Fibroblast of lung (primary cell): ENCODE data around the gene FMNL2. TPM values are rescaled to one million over a fixed set of nuclear protein-coding genes. Genes with fewer than 3 reads are reported as not detected.

Source experiments
- DNase-seq, 2 donors: peaks; one replicate each; pipeline versions ENCODE4 v3.0.0 to v3.0.0-alpha.2; 2010; ENCODE audit warnings: low read depth in 2 of 2
- H2AFZ ChIP-seq: 2 replicates; pipeline ENCODE4 v1.5.1; 2012; ENCODE audit warnings: low read length, control low read depth, inconsistent platforms
- H3K27ac ChIP-seq: 2 replicates; pipeline ENCODE4 v1.5.1; 2011; ENCODE audit warnings: low read length, control low read depth; ENCODE audit not compliant: insufficient read depth
- H3K27me3 ChIP-seq: 2 replicates; pipeline ENCODE4 v1.5.1; 2011; ENCODE audit warnings: mild to moderate bottlenecking, low read length; ENCODE audit not compliant: control insufficient read depth, insufficient read depth
- H3K36me3 ChIP-seq: 2 replicates; pipeline ENCODE4 v1.5.1; 2011; ENCODE audit warnings: low read length; ENCODE audit not compliant: control insufficient read depth, insufficient read depth
- H3K4me1 ChIP-seq: 2 replicates; pipeline ENCODE4 v1.5.1; 2011; ENCODE audit warnings: low read length; ENCODE audit not compliant: control insufficient read depth, insufficient read depth; ENCODE audit errors: extremely low read depth
- H3K4me2 ChIP-seq: 2 replicates; pipeline ENCODE4 v1.5.1; 2011; ENCODE audit warnings: low read length, control low read depth; ENCODE audit not compliant: insufficient read depth; ENCODE audit errors: extremely low read depth
- H3K4me3 ChIP-seq, 4 experiments: fragments of 200-600 bp in 1 of 4; sonication (generic) in 1 of 4; replicated peaks in 1 of 4; 2 replicates each; pipeline ENCODE4 v1.5.1; 2011 to 2016; ENCODE audit warnings: low read length in 4 of 4, low read depth in 3 of 4, mild to moderate bottlenecking in 3 of 4, control low read depth in 2 of 4, inconsistent platforms in 1 of 4, mixed read lengths in 1 of 4; ENCODE audit not compliant: insufficient read depth in 1 of 4; ENCODE audit errors: control extremely low read depth in 1 of 4
- H3K79me2 ChIP-seq: 2 replicates; pipeline ENCODE4 v1.5.1; 2012; ENCODE audit warnings: mild to moderate bottlenecking, low read length, inconsistent platforms; ENCODE audit not compliant: control insufficient read depth, insufficient read depth
- H3K9ac ChIP-seq: 2 replicates; pipeline ENCODE4 v1.5.1; 2011; ENCODE audit warnings: mild to moderate bottlenecking, low read length, control low read depth; ENCODE audit not compliant: insufficient read depth
- H3K9me3 ChIP-seq: 2 replicates; pipeline ENCODE4 v1.5.1; 2012; ENCODE audit warnings: low read depth, low read length; ENCODE audit not compliant: control insufficient read depth, insufficient read depth
- H4K20me1 ChIP-seq: 2 replicates; pipeline ENCODE4 v1.5.1; 2011; ENCODE audit warnings: low read length; ENCODE audit not compliant: control insufficient read depth, insufficient read depth; ENCODE audit errors: extremely low read depth
- EZH2 ChIP-seq: IDR thresholded peaks from 2 replicates; pipeline ENCODE4 v1.5.1; 2012; ENCODE audit warnings: low read length, control low read depth, mild to moderate bottlenecking; ENCODE audit errors: missing control alignments
- polyA plus RNA-seq, 2 donors: library from polyadenylated mRNA; depleted of rRNA in 1 of 2; stranded (reverse) in 1 of 2; unstranded in 1 of 2; fragments of >200 nt; gene quantifications; 2 replicates each; pipeline ENCODE4 v1.2.1, GENCODE V29; 2011 to 2012; ENCODE audit warnings: missing spikeins in 1 of 2
- total RNA-seq: library from RNA; depleted of rRNA; stranded (reverse); fragments of >200 nt; gene quantifications from 2 replicates; pipeline ENCODE4 v1.2.1, GENCODE V29; 2014
- TF ChIP-seq, protein P1 (sequence below), 2 donors: IDR thresholded peaks in 1 of 2; conservative IDR thresholded peaks in 1 of 2; 1 replicate in 1 of 2; 2 replicates in 1 of 2; pipeline ENCODE4 v1.5.1; 2011 to 2012; ENCODE audit warnings: low read length in 2 of 2, control low read depth in 1 of 2, inconsistent platforms in 1 of 2, low read depth in 1 of 2, mild to moderate bottlenecking in 1 of 2

FMNL2 gene
- total and polyA plus RNA-seq, 2 donors (not counting 1 experiment from before 2014, with no cell fraction given) = 12.0 to 30.2 TPM

DNA sequence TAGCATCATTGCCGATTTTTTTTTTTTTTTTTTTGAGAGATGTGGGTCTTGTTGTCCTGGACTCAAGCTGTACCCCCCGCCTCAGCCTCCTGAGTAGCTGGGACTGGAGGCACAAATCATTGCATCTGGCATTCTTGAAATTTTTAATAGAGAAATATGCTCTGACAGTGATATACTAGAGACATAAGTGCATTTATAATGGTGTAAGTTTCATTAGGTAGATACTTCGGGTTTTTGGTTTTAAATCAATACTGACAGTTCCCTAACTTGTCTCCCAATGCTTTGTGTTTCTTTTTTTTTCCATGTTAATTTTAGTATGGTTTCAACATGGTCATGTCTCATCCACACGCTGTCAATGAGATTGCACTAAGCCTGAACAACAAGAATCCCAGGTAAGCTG lies 243.6 kb downstream of the FMNL2 start:
- no peaks in the 10 kb centered on the region for H3K4me1 ChIP-seq
- no peak overlapping the region for H3K4me2 ChIP-seq
- H3K9ac ChIP-seq = no peak overlapping the region
- no peaks in the 10 kb centered on the region for H3K27me3 ChIP-seq
- H3K36me3 ChIP-seq = no peaks in the 10 kb centered on the region
- H3K27ac ChIP-seq = no peak overlapping the region
- no peak for DNase-seq
- H3K79me2 ChIP-seq = no peaks in the 10 kb centered on the region
- H2AFZ ChIP-seq = no peak overlapping the region
- no peak overlapping the region for H3K4me3 ChIP-seq
- no peaks in the 10 kb centered on the region for H3K9me3 ChIP-seq
- TF ChIP-seq EZH2 = no peak
- TF ChIP-seq, protein P1, sequence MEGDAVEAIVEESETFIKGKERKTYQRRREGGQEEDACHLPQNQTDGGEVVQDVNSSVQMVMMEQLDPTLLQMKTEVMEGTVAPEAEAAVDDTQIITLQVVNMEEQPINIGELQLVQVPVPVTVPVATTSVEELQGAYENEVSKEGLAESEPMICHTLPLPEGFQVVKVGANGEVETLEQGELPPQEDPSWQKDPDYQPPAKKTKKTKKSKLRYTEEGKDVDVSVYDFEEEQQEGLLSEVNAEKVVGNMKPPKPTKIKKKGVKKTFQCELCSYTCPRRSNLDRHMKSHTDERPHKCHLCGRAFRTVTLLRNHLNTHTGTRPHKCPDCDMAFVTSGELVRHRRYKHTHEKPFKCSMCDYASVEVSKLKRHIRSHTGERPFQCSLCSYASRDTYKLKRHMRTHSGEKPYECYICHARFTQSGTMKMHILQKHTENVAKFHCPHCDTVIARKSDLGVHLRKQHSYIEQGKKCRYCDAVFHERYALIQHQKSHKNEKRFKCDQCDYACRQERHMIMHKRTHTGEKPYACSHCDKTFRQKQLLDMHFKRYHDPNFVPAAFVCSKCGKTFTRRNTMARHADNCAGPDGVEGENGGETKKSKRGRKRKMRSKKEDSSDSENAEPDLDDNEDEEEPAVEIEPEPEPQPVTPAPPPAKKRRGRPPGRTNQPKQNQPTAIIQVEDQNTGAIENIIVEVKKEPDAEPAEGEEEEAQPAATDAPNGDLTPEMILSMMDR (conservative IDR thresholded peaks at IDR 0.05 in 1 of 2, IDR thresholded peaks at IDR 0.05 in 1 of 2; ENCODE audit: low read depth in 1 of 2, low read length in 2 of 2) = no peak
- H4K20me1 ChIP-seq = no peaks in the 10 kb centered on the region

DNA sequence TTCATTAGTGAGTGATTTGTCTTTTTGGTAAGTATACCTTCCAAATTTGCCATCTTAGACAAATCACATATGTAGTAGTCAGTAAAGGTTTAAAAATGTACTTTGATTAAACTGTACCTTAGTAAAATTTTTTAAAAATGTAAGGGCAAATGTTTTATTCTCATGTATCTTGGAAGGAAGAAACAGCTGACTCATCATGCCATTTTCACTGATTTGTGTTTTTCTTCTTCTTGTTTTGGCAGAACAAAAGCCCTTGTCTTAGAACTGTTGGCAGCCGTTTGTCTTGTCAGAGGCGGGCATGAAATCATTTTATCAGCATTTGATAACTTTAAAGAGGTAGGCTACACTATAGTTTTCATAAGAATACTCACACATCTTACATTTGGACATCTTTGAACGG lies 245.7 kb downstream of the FMNL2 start:
- H3K27me3 ChIP-seq = no peaks in the 10 kb centered on the region
- peaks cover 4% of the 10 kb centered on the region for H3K4me1 ChIP-seq
- no peaks in the 10 kb centered on the region for H4K20me1 ChIP-seq
- H3K4me2 ChIP-seq = no peak overlapping the region
- H2AFZ ChIP-seq = no peak overlapping the region
- no peak overlapping the region for H3K9ac ChIP-seq
- no peaks in the 10 kb centered on the region for H3K79me2 ChIP-seq
- no peak overlapping the region for H3K27ac ChIP-seq
- no peaks in the 10 kb centered on the region for H3K36me3 ChIP-seq
- H3K4me3 ChIP-seq = no peak overlapping the region
- no peak for TF ChIP-seq EZH2
- TF ChIP-seq, protein P1 (conservative IDR thresholded peaks at IDR 0.05 in 1 of 2, IDR thresholded peaks at IDR 0.05 in 1 of 2; ENCODE audit: low read depth in 1 of 2, low read length in 2 of 2) = no peak
- peak in 1 of 2 donors; percentile 39 for DNase-seq
- H3K9me3 ChIP-seq = no peaks in the 10 kb centered on the region

DNA sequence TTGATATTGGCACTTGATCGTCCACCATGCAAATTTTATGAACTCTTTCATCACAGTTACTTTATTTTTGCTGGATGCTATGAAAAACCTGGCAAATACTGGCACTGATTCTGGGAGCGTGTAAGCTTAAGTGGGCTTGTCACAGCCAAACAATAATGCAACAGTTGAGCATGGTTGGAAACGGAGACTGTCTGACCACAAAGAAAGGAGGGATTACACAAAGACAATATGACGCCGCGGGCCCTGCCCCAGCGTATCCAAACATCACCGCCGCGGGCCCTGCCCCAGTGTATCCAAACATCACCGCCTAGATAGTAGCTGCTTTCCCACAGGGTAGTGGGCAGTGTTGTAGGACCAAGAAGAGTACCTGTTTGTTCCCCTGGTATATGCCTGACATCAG lies 246.4 kb downstream of the FMNL2 start:
- Histone ChIP-seq H3K9ac (no peak overlapping the region), H3K4me3 (no peak overlapping the region), H3K4me1 (peaks cover 8% of the 10 kb centered on the region), H3K27me3 (no peaks in the 10 kb centered on the region), H3K79me2 (no peaks in the 10 kb centered on the region), H3K4me2 (no peak overlapping the region), H3K36me3 (no peaks in the 10 kb centered on the region), H2AFZ (no peak overlapping the region), H3K9me3 (no peaks in the 10 kb centered on the region), H4K20me1 (no peaks in the 10 kb centered on the region), H3K27ac (no peak overlapping the region)
- peak in 1 of 2 donors; percentile 40 for DNase-seq
- TF ChIP-seq, protein P1 (conservative IDR thresholded peaks at IDR 0.05 in 1 of 2, IDR thresholded peaks at IDR 0.05 in 1 of 2; ENCODE audit: low read depth in 1 of 2, low read length in 2 of 2) = no peak
- TF ChIP-seq EZH2 = no peak
